ENCODE measurements around the gene SEC24A.
"Not testable (repeated sequence)": the region's sequence is repeated elsewhere in the genome, so short reads cannot be mapped to it uniquely, and the experiment has no call there.

Gene SEC24A

GRCh38 chr5:134611515-134611914 lies 37.1 kb upstream of the SEC24A start:
- no peak for TF ChIP-seq POU2F2 (IDR thresholded peaks at IDR 0.05; ENCODE audit: low read depth, low read length)
- no peak for TF ChIP-seq PAX5 (IDR thresholded peaks at IDR 0.05; ENCODE audit: insufficient read depth, low read length, severe bottlenecking)
- no peak for TF ChIP-seq TAF1 (IDR thresholded peaks at IDR 0.05; ENCODE audit: low read depth, low read length)
- TF ChIP-seq POLR2AphosphoS5 (IDR thresholded peaks at IDR 0.05; ENCODE audit: low read depth, low read length): no peak
- TF ChIP-seq POLR2A (IDR thresholded peaks at IDR 0.05; ENCODE audit: low read depth, low read length): no peak
- FAIRE-seq (no peak), DNase-seq (ENCODE audit: insufficient read length, low spot score) (no peak)

GRCh38 chr5:134614450-134615085 lies 34.0 kb upstream of the SEC24A start:
- no peak for FAIRE-seq
- no peak for DNase-seq (ENCODE audit: insufficient read length, low spot score)
- no peak for TF ChIP-seq TAF1 (IDR thresholded peaks at IDR 0.05; ENCODE audit: low read depth, low read length)
- no peak for TF ChIP-seq POLR2A (IDR thresholded peaks at IDR 0.05; ENCODE audit: low read depth, low read length)
- TF ChIP-seq SPI1 (IDR thresholded peaks at IDR 0.05; ENCODE audit: low read depth, low read length): no peak
- TF ChIP-seq POU2F2 (IDR thresholded peaks at IDR 0.05; ENCODE audit: low read depth, low read length): no peak
- TF ChIP-seq POLR2AphosphoS5 (IDR thresholded peaks at IDR 0.05; ENCODE audit: low read depth, low read length): no peak
- TF ChIP-seq PAX5 (IDR thresholded peaks at IDR 0.05; ENCODE audit: insufficient read depth, low read length, severe bottlenecking): no peak

GRCh38 chr5:134620634-134621033 lies 28.0 kb upstream of the SEC24A start:
- TF ChIP-seq PAX5 (IDR thresholded peaks at IDR 0.05; ENCODE audit: insufficient read depth, low read length, severe bottlenecking): no peak
- no peak for TF ChIP-seq POLR2A (IDR thresholded peaks at IDR 0.05; ENCODE audit: low read depth, low read length)
- FAIRE-seq: no peak

GRCh38 chr5:134625559-134625958 lies 23.0 kb upstream of the SEC24A start:
- no peak for FAIRE-seq
- no peak for DNase-seq (ENCODE audit: insufficient read length, low spot score)
- TF ChIP-seq POLR2A (IDR thresholded peaks at IDR 0.05; ENCODE audit: low read depth, low read length): no peak
- no peak for TF ChIP-seq POU2F2 (IDR thresholded peaks at IDR 0.05; ENCODE audit: low read depth, low read length)
- TF ChIP-seq POLR2AphosphoS5 (IDR thresholded peaks at IDR 0.05; ENCODE audit: low read depth, low read length): no peak
- TF ChIP-seq TAF1 (IDR thresholded peaks at IDR 0.05; ENCODE audit: low read depth, low read length): no peak
- TF ChIP-seq PAX5 (IDR thresholded peaks at IDR 0.05; ENCODE audit: insufficient read depth, low read length, severe bottlenecking): no peak
- TF ChIP-seq SPI1 (IDR thresholded peaks at IDR 0.05; ENCODE audit: low read depth, low read length): no peak

More at GRCh38 chr5:134620634-134621033, 28.0 kb upstream of the SEC24A start:
- DNase-seq (ENCODE audit: insufficient read length, low spot score): no peak

DNA sequence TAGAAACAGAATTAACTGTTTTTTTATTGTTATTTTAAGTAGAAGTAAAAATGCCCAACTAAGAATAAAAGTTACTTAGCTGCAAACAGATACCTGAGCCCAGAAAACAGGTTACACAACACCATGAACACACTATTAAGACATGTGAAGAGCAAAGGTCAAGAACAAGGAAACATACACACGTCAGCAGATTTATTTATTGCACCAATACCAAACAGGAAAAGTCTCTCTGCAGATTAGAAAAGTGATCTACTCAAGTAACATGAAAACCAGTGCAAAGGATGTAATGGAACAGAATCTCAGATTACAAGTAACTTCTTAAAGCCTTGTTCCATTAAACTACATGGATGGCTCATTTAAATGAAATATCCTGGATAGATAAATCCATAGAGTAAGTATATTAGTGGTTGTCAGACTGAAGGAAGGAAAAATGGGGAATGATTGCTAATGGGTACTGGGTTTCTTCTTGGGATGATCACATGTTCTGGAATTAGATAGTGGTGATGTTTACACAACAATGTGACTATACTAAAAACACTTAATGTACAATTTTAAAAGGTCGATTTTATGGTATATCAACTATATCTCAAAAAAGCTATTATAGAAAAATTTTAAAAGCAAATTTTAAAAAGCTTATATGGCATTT lies 22.1 kb upstream of the SEC24A start:
- FAIRE-seq: no peak
- no peak for DNase-seq (ENCODE audit: insufficient read length, low spot score)

DNA sequence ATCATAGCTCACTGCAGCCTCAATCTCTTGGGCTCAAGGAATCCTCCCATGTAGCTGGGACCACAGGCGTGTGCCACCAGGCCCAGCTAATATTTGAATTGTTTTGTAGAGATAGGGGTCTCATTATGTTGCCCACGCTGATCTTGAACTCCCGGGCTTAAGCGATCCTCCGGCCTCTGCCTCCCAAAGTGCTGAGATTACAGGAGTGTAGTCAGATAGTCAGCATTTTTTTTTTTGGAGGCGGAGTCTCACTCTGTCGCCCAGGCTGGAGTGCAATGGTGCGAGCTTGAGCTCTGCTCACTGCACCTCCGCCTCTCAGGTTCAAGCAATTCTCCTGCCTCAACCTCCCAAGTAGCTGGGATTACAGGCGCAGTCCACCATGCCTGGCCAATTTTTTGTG lies 14.4 kb upstream of the SEC24A start:
- TF ChIP-seq SPI1 (IDR thresholded peaks at IDR 0.05; ENCODE audit: low read depth, low read length) (no peak), PAX5 (IDR thresholded peaks at IDR 0.05; ENCODE audit: insufficient read depth, low read length, severe bottlenecking) (no peak), TAF1 (IDR thresholded peaks at IDR 0.05; ENCODE audit: low read depth, low read length) (no peak), POLR2AphosphoS5 (IDR thresholded peaks at IDR 0.05; ENCODE audit: low read depth, low read length) (no peak), POLR2A (IDR thresholded peaks at IDR 0.05; ENCODE audit: low read depth, low read length) (no peak)
- FAIRE-seq: no peak
- DNase-seq (ENCODE audit: insufficient read length, low spot score): no peak

More for the DNA sequence above, 22.1 kb upstream of the SEC24A start:
- TF ChIP-seq POLR2A (IDR thresholded peaks at IDR 0.05; ENCODE audit: low read depth, low read length): no peak
- no peak for TF ChIP-seq PAX5 (IDR thresholded peaks at IDR 0.05; ENCODE audit: insufficient read depth, low read length, severe bottlenecking)
- TF ChIP-seq POLR2AphosphoS5 (IDR thresholded peaks at IDR 0.05; ENCODE audit: low read depth, low read length): no peak
- no peak for TF ChIP-seq SPI1 (IDR thresholded peaks at IDR 0.05; ENCODE audit: low read depth, low read length)
- TF ChIP-seq POU2F2 (IDR thresholded peaks at IDR 0.05; ENCODE audit: low read depth, low read length): no peak
- TF ChIP-seq TAF1 (IDR thresholded peaks at IDR 0.05; ENCODE audit: low read depth, low read length): no peak

- DNase-seq (ENCODE audit: insufficient read length, low spot score); FAIRE-seq: not testable (repeated sequence)
Observed at GRCh38 chr5:134635366-134635765, 13.2 kb upstream of the SEC24A start.

DNA sequence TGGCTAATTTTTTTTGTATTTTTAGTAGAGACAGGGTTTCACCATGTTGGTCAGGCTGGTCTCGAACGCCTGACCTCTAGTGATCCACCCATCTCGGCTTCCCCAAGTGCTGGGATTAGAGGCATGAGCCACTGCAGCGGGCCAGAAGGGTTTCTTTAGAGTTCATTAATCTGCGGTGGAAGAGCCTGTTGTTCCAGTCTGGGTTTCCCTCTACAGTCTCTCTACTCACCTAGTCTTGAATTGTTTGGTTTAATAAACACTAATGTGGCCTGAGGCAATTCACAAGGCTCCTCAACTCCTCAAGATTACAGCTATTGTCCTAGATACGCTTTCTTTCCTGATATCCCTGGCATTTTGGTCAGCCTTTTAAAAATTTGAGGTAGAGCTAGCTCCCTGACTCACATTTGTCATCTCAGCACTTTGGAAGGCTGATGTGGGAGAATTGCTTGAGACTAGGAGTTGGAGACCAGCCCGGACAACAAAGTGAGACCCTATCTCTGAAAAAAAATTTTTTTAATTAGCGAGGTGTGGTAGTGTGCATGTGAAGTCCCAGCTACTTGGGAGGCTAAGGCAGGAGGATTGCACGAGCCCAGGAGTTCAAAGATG lies 11.4 kb upstream of the SEC24A start:
- TF ChIP-seq TAF1 (IDR thresholded peaks at IDR 0.05; ENCODE audit: low read depth, low read length) (no peak), SPI1 (IDR thresholded peaks at IDR 0.05; ENCODE audit: low read depth, low read length) (no peak), POLR2A (IDR thresholded peaks at IDR 0.05; ENCODE audit: low read depth, low read length) (no peak), POLR2AphosphoS5 (IDR thresholded peaks at IDR 0.05; ENCODE audit: low read depth, low read length) (no peak), PAX5 (IDR thresholded peaks at IDR 0.05; ENCODE audit: insufficient read depth, low read length, severe bottlenecking) (no peak), POU2F2 (IDR thresholded peaks at IDR 0.05; ENCODE audit: low read depth, low read length) (no peak)
- DNase-seq (ENCODE audit: insufficient read length, low spot score) (no peak), FAIRE-seq (no peak)

- no peak for TF ChIP-seq TAF1 (IDR thresholded peaks at IDR 0.05; ENCODE audit: low read depth, low read length)
- TF ChIP-seq POU2F2 (IDR thresholded peaks at IDR 0.05; ENCODE audit: low read depth, low read length): no peak
- no peak for TF ChIP-seq PAX5 (IDR thresholded peaks at IDR 0.05; ENCODE audit: insufficient read depth, low read length, severe bottlenecking)
- no peak for TF ChIP-seq POLR2A (IDR thresholded peaks at IDR 0.05; ENCODE audit: low read depth, low read length)
- no peak for DNase-seq (ENCODE audit: insufficient read length, low spot score)
- FAIRE-seq: no peak
Observed at GRCh38 chr5:134638760-134639201, 9.8 kb upstream of the SEC24A start.

All from GM12891 (cell line).